ENCODE measurements around the gene TTYH1.

The TTYH1 gene

GRCh38 chr19:54431255-54431838, 16.1 kb downstream of the TTYH1 start:
- no peak overlapping the region; the same call in 1 of the 2 replicates for H3K4me3 ChIP-seq (ENCODE audit: low read depth, low read length)
- no peak for TF ChIP-seq CTCF (IDR thresholded peaks at IDR 0.05; ENCODE audit: low read depth, low read length)

GRCh38 chr19:54432144-54432738, 17.0 kb downstream of the TTYH1 start:
- TF ChIP-seq CTCF (IDR thresholded peaks at IDR 0.05; ENCODE audit: low read depth, low read length): no peak
- no peak overlapping the region for H3K4me3 ChIP-seq (ENCODE audit: low read depth, low read length)

- no peak overlapping the region for H3K4me3 ChIP-seq (ENCODE audit: low read depth, low read length)
- no peak for TF ChIP-seq CTCF (IDR thresholded peaks at IDR 0.05; ENCODE audit: low read depth, low read length)
Observed at GRCh38 chr19:54433697-54434096, 18.4 kb downstream of the TTYH1 start.

- no peak overlapping the region for H3K4me3 ChIP-seq (ENCODE audit: low read depth, low read length)
- TF ChIP-seq CTCF (IDR thresholded peaks at IDR 0.05; ENCODE audit: low read depth, low read length): no peak
Observed at GRCh38 chr19:54434112-54434872, 19.0 kb downstream of the TTYH1 start.

GRCh38 chr19:54434873-54435214, 19.6 kb downstream of the TTYH1 start:
- no peak for TF ChIP-seq CTCF (IDR thresholded peaks at IDR 0.05; ENCODE audit: low read depth, low read length)
- H3K4me3 ChIP-seq (ENCODE audit: low read depth, low read length): no peak overlapping the region

- TF ChIP-seq CTCF (IDR thresholded peaks at IDR 0.05; ENCODE audit: low read depth, low read length): no peak
Observed at GRCh38 chr19:54435551-54436016, 20.3 kb downstream of the TTYH1 start.

GRCh38 chr19:54436031-54436523, 20.8 kb downstream of the TTYH1 start:
- no peak overlapping the region for H3K4me3 ChIP-seq (ENCODE audit: low read depth, low read length)
- TF ChIP-seq CTCF (IDR thresholded peaks at IDR 0.05; ENCODE audit: low read depth, low read length): no peak

More at GRCh38 chr19:54435551-54436016, 20.3 kb downstream of the TTYH1 start:
- no peak overlapping the region for H3K4me3 ChIP-seq (ENCODE audit: low read depth, low read length)

Measured in WI38 (cell line).